Umbilical cord (tissue), 2 donors: Measurements from ENCODE around the gene ABCG4. TPM values are rescaled to one million over a fixed set of nuclear protein-coding genes. Genes with fewer than 3 reads are reported as not detected.

Experiments
- DNase-seq: peaks from one replicate; pipeline ENCODE4 v3.0.0-alpha.2; 2015; ENCODE audit warnings: low spot score
- total RNA-seq: library from RNA; depleted of rRNA; stranded (reverse); fragments of >200 nt; gene quantifications from one replicate; pipeline ENCODE4 v1.2.3, GENCODE V29; 2014; ENCODE audit warnings: low replicate concordance; ENCODE audit not compliant: insufficient read depth

Gene ABCG4
- total RNA-seq, 1 donor from 2014 or later = 0.96 TPM

DNA sequence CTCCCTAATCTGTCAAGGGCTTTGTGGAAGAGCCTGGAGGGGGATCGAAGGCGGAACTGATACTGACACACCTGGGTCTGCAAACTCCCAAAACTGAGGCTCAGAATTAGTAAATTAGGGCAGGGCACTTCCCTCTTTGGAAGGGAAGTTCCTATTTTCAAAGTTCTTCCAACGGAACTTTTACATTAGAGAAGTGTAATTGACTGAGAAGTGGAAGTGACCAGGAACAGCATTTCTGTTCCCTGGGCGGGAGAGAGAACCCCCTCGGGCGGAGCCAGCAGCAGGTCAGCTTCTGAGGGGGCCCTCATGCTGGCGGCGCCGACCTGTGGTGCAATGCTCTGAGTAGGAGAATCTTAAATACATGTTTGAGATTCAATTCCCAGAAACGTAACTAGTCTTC lies 56.2 kb downstream of the ABCG4 start:
- peak; percentile 36 for DNase-seq

DNA sequence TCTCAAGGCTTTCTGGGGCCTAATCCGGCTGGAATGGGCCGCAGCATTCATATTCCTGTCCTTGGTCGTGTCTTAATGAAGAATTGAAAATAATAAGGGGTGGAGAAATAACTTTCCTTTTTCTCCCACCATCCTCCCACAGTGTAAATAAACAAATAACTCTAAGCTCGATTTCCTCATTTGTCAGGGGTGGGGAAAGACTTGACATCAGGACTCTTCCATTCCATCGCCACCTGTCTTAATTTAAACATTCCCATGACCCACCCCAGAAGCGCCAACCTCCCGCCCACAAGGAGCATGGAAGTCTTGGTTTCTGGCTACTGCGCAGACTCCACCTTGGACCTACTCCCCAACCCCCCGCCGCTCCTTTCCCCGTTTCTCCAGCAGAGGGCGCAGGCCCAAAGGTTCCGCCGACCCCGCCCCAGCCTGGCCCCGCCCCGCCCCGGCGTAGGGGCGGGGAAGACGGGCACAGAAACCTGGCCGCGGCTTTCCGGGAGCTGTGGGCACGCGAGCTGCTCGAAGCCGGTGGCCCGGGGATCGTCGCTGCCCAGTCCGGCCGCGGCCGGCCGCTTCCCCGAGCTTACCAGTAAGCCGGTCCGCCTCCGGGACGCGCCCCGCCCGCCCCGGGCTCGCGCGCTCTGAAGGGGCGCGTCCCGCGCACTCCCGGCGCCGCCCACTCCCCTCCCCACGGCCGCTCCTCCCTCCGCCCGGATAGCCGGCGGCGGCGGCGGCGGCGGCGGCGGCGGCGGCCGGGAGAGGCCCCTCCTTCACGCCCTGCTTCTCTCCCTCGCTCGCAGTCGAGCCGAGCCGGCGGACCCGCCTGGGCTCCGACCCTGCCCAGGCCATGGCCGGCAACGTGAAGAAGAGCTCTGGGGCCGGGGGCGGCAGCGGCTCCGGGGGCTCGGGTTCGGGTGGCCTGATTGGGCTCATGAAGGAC lies 57.0 kb downstream of the ABCG4 start, which contains the start of gene CBL:
CBL (plus strand) TSS at position 766 of the 937 bp plus-strand sequence; CDS start at position 845, 79 bp downstream.
- DNase-seq = peak; percentile 96

DNA sequence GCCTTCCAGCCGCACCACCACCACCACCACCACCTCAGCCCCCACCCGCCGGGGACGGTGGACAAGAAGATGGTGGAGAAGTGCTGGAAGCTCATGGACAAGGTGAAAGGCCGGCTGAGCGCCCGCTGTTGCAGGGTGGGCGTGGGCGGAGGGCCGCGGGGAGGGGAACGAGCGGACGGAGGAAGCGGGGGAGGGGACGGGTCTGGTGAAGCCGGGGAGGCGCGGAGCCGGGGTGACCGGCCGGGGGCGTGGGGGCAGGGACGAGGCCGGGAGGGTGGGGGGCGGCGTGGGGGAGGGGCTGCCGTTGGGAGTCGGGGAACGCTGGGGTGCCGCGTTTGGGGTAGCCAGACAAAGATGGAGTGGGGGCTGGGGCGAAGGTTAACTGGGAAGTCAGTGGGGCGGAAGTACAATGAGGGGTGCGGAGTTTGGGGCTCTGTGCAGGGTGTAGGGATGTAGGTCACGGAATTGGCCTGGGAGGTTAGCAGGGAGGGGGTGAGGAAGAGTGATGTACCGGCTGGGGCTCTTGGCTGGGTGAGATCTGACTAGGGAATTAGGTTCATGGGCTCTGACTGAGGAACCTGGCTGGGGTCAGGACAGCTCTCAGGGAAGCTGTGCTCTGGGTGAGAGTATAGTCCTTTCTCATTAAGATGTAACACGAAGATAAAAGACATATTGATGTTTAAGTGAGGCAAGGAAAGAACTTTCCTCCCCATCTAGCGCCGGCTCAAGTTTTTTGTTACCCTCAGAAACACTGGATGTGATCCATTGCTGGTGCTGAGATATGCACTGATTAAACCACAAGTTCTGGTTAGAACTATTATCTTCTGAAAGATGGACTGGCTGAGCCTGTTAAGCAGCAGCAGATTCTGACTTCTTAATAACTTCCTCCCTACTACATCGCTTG lies 57.9 kb downstream of the ABCG4 start:
- peak; percentile 40 for DNase-seq

DNA sequence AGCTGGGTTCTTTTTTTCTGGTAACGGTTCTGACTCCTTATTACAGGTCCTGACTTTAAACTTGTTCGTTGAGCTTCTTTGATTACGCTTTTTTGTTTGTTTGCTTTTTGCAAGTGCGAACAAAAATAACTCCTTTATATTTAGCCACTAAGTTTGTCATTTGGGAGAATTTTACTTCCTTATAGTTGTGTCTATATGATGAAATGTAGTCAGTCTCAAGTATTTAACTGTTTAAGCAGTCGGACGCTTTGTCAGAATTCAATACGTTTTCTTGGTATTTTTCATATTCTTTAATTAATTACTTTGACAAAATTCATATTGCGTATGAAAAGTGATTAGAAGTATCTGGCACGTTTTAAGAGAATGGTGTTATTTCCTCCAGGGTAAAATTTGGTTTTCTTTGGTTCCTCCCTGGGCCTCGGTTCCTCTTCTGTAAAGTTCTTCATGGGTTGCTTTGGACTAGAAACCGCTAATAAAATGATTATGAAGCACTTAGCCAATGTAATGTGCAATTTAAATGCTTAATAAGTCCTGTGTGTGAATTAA lies 58.6 kb downstream of the ABCG4 start:
- DNase-seq = no peak

DNA sequence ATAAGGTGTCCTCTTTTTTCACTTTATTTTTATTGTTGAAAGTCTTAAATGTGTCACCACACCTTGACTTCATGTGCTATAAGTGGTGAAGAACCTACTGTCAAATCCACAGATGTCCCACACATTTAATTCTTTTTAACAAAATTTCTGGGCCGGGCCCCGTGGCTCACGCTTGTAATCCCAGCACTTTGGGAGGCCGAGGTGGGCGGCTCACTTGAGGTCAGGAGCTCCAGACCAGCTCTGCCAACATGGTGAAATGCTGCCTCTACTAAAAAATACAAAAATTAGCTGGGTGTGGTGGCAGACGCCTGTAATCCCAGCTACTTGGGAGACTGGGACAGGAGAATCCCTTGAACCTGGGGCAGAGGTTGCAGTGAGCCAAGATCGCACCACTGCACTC lies 60.3 kb downstream of the ABCG4 start:
- DNase-seq = no peak

DNA sequence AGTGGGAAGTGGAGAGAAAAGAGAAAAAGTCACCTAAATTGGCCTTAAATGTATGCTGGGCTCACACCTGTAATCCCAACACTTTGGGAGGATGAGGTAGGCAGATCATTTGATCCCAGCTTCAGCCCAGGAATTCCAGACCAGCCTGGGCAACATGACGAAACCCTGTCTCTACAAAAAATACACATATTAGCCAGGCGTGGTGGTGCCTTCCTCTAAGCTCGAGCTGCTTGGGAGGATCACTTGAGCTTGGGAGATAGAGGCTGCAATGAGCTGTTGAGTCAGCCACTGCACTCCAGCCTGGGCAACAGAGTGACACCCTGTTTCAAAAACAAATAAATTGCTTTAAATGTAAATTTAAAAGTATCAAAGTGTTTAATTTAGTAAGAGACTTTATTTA lies 61.2 kb downstream of the ABCG4 start:
- DNase-seq = no peak

Other genes with a start within 250 kb of the ABCG4 start
- gene BCL9L, start 223.1 kb upstream of the ABCG4 start, total RNA-seq = 15.9 TPM
- not detected for gene UPK2, start 192.8 kb upstream of the ABCG4 start, total RNA-seq
- not detected for gene FOXR1, start 177.3 kb upstream of the ABCG4 start, total RNA-seq
- 44.1 TPM for gene CENATAC, start 150.9 kb upstream of the ABCG4 start, total RNA-seq
- 2,427 TPM for gene RPS25, start 130.7 kb upstream of the ABCG4 start, total RNA-seq
- 62.6 TPM for gene TRAPPC4, start 130.3 kb upstream of the ABCG4 start, total RNA-seq
- 18.5 TPM for gene SLC37A4, start 118.2 kb upstream of the ABCG4 start, total RNA-seq
- 31.5 TPM for gene HYOU1, start 91.8 kb upstream of the ABCG4 start, total RNA-seq
- gene VPS11, start 81.2 kb upstream of the ABCG4 start, total RNA-seq = 12.8 TPM
- 30.1 TPM for gene HMBS, start 64.2 kb upstream of the ABCG4 start, total RNA-seq
- gene DPAGT1, start 47.2 kb upstream of the ABCG4 start, total RNA-seq = 29.9 TPM
- 1.9 TPM for gene C2CD2L, start 41.7 kb upstream of the ABCG4 start, total RNA-seq
- 44.8 TPM for gene HINFP, start 27.5 kb upstream of the ABCG4 start, total RNA-seq
- gene NLRX1, start 19.7 kb downstream of the ABCG4 start, total RNA-seq = 12.0 TPM
- not detected for gene NHERF4, start 36.4 kb downstream of the ABCG4 start, total RNA-seq
- gene CBL, start 57.3 kb downstream of the ABCG4 start, total RNA-seq = 11.3 TPM
- gene MCAM, start 168.1 kb downstream of the ABCG4 start, total RNA-seq = 879 TPM
- gene RNF26, start 185.5 kb downstream of the ABCG4 start, total RNA-seq = 0.72 TPM
- gene C1QTNF5, start 191.8 kb downstream of the ABCG4 start, total RNA-seq = 14.9 TPM
- gene MFRP, start 197.7 kb downstream of the ABCG4 start, total RNA-seq = 2.9 TPM
- gene USP2, start 232.6 kb downstream of the ABCG4 start, total RNA-seq = 2.9 TPM